Right cardiac atrium (tissue), 5 donors: ENCODE measurements around the gene SLC4A1. TPM values are rescaled to one million over a fixed set of nuclear protein-coding genes. Genes with fewer than 3 reads are reported as not detected.

Experiments
- ATAC-seq, 2 donors: fragments of 200-7000 bp; cut with Tn5 transposase; one replicate each; pipeline versions ENCODE4 v1.8.0 to v1.9.1; 2020; ENCODE audit warnings: moderate library complexity in 2 of 2, mild to moderate bottlenecking in 1 of 2
- DNase-seq, 3 donors: peaks; one replicate each; pipeline ENCODE4 v3.0.0-alpha.2; 2020
- H3K27ac ChIP-seq: one replicate; pipeline ENCODE4 v1.5.1; 2013; ENCODE audit warnings: mild to moderate bottlenecking, low read length, control low read depth, moderate library complexity
- H3K27me3 ChIP-seq: one replicate; pipeline ENCODE4 v1.6.1; 2013; ENCODE audit not compliant: control insufficient read depth, insufficient read depth
- H3K4me1 ChIP-seq: one replicate; pipeline ENCODE4 v1.6.1; 2013; ENCODE audit warnings: low read length; ENCODE audit not compliant: control insufficient read depth, insufficient read depth
- H3K4me3 ChIP-seq: one replicate; pipeline ENCODE4 v1.5.1; 2013; ENCODE audit warnings: low read length, control low read depth
- H3K9me3 ChIP-seq: one replicate; pipeline ENCODE4 v1.6.1; 2013; ENCODE audit warnings: low read length; ENCODE audit not compliant: control insufficient read depth
- WGBS: extraction: QIAGEN DNeasy Blood & Tissue Kit; methylation state at CpG from one replicate; pipeline ENCODE4 v1.1.7; 2013; 5-methylcytosine and 5-hydroxymethylcytosine counted together
- intact Hi-C, 4 donors: fragments of 100-400 bp; cut with DNase I; formaldehyde crosslinking; loops; one replicate each; pipeline versions ENCODE4 v1.11.0 to v1.14.0; 2022 to 2023
- polyA plus RNA-seq: library from polyadenylated mRNA; stranded (reverse); fragments of 200-250 nt; gene quantifications from one replicate; pipeline ENCODE4 v1.2.3, GENCODE V29; 2013
- total RNA-seq, 4 donors: library from RNA; stranded (reverse); fragmentation: NEBNext Ultra II Directional; extraction: Animal tissue kit (Norgen Biotek cat#: 25700); gene quantifications; one replicate each; pipeline ENCODE4 v1.2.1, GENCODE V29; 2021
- donor health status: healthy with polysubstance abuse.
- donor health status: DM: no; HTN: yes; CAD: no.
- donor health status: DM: no; HTN: no; CAD: no.
- donor health status: DM: no; HTN: yes; CAD: no; lungs with severe emphysema.
- donor health status: DM: yes; HTN: yes; CAD: no.

SLC4A1 gene
- total and polyA plus RNA-seq, 5 donors: 0.16 to 0.72 (median 0.38) TPM; not detected in 1

DNA sequence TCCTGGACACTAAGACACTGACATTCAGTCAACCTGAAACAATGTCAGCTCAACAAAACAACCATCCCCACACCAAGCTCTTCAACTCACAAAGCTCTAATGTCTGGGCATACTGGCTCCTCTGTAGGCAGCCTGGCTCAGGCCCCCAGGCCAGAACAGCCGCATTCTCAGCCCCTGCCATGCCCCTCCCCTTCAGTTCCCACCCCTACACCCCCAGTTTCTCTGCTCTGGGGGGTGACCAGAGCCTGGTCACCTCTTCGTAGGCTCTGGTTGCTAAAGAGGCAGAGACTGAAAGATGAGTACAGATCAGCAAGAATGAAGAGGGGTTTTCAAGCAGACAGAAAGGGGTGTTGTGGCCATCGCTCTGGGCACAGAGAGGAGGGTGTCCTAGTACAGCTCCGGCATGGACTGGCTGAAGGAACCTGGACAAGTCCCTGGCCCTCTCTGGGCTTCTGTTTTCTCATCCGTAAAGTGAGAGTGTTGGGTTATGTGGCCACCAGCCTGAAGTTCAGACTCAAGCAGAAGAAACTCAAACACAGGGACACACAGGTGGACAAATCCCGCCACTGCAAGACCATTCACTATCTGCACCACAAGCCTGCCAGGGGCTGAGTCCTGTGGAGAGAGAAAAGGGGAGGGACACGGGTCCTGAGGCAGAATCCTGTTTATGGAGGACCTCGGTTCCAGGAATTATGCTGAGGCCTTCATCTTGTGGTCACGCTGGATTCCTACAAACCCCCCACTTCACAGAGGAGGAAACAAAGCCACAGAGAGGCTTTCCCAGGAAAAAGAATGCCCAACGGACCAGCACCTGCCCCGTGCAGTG lies 987 bp upstream of the SLC4A1 start:
- WGBS: 76% methylated on average over 11 of the region's 11 CpGs
- H3K27ac ChIP-seq: no peak overlapping the region
- no peaks in the 10 kb centered on the region for H3K9me3 ChIP-seq
- intact Hi-C loops: no loop called here
- no peak overlapping the region for H3K4me3 ChIP-seq
- ATAC-seq (no peak), DNase-seq (peak in 1 of 3 donors; percentile 1)
- no peaks in the 10 kb centered on the region for H3K4me1 ChIP-seq
- H3K27me3 ChIP-seq: no peaks in the 10 kb centered on the region

DNA sequence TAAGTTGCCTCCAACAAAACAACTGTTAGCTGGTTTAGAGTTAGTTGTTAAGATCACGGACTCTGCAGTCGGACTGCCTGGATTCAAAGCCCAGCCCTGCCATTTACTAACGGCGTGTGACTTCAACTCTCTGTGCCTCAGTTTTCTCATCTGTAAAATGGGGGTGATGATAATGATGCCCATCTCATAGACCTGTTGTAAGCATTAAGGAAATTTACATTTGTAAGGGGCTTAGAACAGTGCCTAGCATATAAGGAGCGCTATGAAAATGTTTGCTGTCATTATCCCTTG lies 825 bp downstream of the SLC4A1 start:
- WGBS: 91% methylated on average over 5 of the region's 5 CpGs
- Histone ChIP-seq H3K27me3 (no peaks in the 10 kb centered on the region), H3K4me3 (no peak overlapping the region), H3K9me3 (no peaks in the 10 kb centered on the region), H3K4me1 (no peaks in the 10 kb centered on the region), H3K27ac (no peak overlapping the region)
- intact Hi-C loops: no loop called here
- no peak for DNase-seq
- ATAC-seq: no peak

DNA sequence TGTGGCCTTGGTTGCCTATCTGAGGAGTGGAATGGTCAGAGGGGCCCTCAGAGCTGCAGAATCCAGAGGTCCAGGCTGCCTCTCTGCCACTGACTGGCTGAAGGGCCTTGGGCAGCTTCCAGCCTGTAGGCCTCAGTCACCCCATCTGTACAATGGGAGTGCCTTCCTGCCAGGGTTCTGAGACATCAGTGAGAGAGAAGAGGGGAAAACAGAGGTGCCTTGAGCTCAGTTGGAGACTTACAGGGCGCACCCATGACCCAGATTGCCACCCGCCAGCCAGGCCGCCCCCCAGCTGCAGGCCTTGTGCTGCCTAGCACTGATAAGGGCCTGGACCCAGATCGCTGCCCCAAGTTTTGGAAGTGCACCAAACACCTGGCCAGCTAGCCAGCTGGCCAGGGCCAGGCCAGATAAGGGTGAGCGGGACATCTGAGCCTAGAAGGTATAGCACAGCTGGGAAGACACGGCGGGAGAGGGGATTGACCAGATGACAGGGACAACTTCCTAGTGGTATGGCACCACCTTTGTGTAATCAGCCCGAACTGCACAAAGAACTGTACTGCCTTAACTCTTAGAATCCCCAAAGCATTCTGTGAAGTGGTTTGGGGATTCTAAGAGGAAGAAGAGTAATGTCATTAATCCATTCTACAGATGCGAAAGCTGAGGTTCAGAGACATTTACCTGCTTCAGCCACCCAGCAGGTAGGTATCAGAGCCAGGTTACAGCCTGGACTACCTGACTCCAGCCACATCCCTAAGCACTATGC lies 1.4 kb downstream of the SLC4A1 start:
- no peak overlapping the region for H3K27ac ChIP-seq
- WGBS: 60% methylated on average over 9 of the region's 9 CpGs
- DNase-seq (no peak), ATAC-seq (no peak)
- intact Hi-C loops: no loop called here
- no peaks in the 10 kb centered on the region for H3K4me1 ChIP-seq
- no peaks in the 10 kb centered on the region for H3K9me3 ChIP-seq
- no peak overlapping the region for H3K4me3 ChIP-seq
- H3K27me3 ChIP-seq: no peaks in the 10 kb centered on the region

DNA sequence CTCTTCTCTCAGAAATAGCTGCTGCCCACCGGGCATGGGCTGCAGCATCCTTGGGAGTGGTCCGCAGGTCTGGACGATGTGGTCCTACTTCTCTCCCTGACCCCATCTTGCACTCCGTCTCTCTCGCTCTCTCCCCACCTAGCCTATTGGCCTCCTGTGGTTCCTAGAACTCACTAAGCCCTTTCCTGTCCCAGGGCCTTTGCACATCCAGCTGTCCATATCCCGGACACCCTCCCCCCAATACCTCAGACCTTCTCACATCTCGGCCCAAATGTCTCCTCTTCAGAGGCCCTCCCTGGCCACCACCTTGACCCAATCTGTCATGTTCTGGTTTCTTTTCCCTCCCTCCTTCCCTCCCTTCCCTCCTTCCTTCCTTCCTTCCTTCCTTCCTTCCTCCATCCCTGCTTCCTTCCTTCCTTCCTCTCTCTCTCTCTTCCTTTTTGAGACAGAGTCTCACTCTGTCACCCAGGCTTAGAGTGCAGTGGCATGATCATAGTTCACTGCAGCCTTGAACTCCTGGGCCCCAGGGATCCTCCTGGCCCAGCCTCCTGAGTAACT lies 4.5 kb downstream of the SLC4A1 start:
- DNase-seq (peak in 1 of 3 donors; percentile 9), ATAC-seq (no peak)
- intact Hi-C loops: no loop called here
- no peak overlapping the region for H3K27ac ChIP-seq
- no peaks in the 10 kb centered on the region for H3K4me1 ChIP-seq
- H3K27me3 ChIP-seq: no peaks in the 10 kb centered on the region
- WGBS: 85% methylated on average over 7 of the region's 7 CpGs
- no peak overlapping the region for H3K4me3 ChIP-seq
- no peaks in the 10 kb centered on the region for H3K9me3 ChIP-seq

DNA sequence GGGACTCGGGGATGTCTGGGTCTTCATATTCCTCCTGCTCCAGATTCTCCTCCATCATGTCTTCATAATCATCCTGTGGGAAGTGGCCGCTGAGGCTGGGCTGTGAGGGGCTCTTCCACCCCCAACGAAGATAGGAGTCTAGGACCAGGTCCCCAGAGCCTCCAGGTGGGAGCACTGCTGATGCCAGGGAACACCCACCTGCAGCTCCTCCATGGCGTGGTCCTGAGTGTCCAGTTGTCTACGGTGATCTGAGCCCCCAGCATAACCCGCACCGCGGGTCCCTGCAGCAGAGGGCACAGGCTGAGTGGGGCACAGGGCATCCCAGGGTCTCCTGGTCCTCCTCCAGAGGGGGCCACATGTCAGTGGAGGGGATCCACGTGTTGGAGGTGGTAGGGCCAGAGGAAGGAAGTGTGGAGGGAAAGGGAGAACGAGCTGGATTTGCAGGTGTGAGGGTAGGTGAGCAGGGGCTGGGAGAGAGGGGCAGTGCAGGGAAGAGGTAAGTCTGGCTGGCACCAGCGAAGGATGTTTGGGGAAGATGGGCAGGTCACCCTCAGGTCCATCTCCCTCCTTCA lies 5.2 kb downstream of the SLC4A1 start:
- Histone ChIP-seq H3K27me3 (no peaks in the 10 kb centered on the region), H3K9me3 (no peaks in the 10 kb centered on the region), H3K4me3 (no peak overlapping the region), H3K4me1 (no peaks in the 10 kb centered on the region), H3K27ac (no peak overlapping the region)
- WGBS: 72% methylated on average over 11 of the region's 11 CpGs
- ATAC-seq (no peak), DNase-seq (peak in 1 of 3 donors; percentile 30)
- intact Hi-C loops: no loop called here

DNA sequence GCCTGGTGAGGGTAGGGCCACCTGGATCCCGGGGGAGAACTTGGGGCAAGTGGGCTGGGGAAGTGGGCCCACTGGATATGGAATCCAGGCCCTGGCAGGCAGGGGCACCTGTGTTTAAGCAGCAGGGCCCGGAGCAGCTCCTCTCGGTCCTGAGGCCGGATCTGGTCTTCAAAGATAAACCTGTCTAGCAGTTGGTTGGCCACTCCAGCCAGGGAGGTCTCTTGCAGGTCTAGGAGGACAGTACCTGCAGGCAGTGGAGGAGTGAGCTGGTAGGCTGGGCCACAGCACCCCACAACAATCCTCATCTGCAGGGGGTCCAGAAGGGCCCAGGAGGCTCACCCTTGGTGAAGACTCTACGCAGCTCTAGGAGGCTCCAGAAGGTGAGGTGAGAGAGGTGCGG lies 7.6 kb downstream of the SLC4A1 start:
- 92% methylated on average over 6 of the region's 6 CpGs for WGBS
- no peaks in the 10 kb centered on the region for H3K4me1 ChIP-seq
- ATAC-seq (no peak), DNase-seq (peak in 2 of 3 donors; percentile 7 to 32)
- H3K27ac ChIP-seq: no peak overlapping the region
- intact Hi-C loops: no loop called here
- no peaks in the 10 kb centered on the region for H3K27me3 ChIP-seq
- H3K4me3 ChIP-seq: no peak overlapping the region
- no peaks in the 10 kb centered on the region for H3K9me3 ChIP-seq

DNA sequence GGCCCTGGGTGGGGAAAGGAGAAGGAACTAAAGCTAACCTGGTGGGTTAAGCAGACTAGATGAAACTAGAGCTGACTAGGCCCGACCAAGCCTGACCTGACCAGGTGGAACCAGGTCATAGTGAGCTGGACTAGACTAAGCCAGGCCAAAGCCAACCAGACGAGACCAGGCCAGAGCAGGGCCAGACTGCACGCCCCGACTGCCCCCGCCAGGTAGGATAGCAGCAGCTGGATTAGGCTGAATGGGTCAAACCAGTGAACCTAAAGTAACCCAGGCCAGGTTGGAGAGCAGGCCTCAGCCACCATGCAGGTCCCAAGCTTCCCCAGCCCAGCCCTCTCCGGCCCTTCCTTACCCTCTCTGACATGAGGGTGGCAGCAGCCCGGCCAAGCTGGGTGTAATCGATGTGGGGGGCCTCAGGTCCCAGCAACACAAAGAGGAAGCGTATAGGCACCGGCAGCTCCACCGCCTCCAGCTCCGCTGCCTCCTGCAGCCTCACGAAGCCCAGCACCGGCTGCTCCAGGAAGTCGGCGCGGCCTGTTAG lies 9.1 kb downstream of the SLC4A1 start:
- H3K4me3 ChIP-seq: no peak overlapping the region
- H3K27me3 ChIP-seq: no peaks in the 10 kb centered on the region
- DNase-seq (peak in 1 of 3 donors; percentile 31), ATAC-seq (no peak)
- H3K4me1 ChIP-seq: no peaks in the 10 kb centered on the region
- WGBS: 76% methylated on average over 17 of the region's 17 CpGs
- intact Hi-C loops: no loop called here
- H3K9me3 ChIP-seq: no peaks in the 10 kb centered on the region
- H3K27ac ChIP-seq: no peak overlapping the region

DNA sequence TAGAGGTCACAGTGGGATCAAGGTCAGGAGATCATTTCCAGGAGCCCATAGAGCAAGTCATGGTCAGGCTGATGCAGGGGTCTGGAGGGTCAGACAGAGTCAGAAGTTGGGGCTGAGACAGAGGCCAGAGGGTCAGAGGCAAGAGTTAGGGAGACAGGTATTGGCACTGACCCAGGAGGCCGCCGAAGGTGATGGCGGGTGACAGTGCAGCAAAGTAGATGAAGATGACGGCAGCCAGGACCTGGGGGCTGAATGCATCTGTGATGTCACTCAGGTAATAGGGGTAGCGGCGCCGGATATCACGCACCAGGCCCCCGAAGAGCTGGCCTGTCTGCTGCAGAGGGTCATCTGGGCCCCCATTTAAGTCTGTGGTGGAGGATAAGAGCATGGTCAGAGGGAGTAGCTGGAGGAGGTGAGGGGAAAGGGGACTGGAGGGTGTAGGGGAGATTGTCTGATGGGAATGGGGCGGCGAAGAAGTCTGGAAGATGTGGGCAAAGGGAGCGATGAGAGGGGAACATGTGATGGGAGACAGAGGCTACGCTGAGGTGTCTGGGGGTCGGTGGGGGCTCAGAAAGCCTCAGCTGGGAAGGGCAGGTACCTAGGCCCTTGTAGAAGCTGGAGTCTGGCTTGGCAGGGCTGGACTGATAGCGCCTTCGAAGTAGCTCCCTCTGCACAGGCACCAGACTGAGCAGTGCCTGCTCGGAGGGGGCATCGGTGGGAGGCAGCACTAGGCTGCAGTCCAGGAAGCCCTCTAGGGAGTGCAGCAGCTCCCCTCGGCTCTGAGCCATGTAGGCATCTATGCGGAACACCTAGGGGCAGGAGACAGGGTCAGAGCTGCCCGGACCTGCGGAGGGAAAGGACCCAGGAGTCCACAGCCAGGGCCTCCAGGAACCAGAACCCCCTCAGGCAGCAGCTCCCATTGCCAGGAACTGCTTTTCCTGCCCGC lies 9.8 kb downstream of the SLC4A1 start:
- H3K4me1 ChIP-seq: no peaks in the 10 kb centered on the region
- WGBS: 88% methylated on average over 23 of the region's 23 CpGs
- no peaks in the 10 kb centered on the region for H3K9me3 ChIP-seq
- ATAC-seq (no peak), DNase-seq (peak in 2 of 3 donors; percentile 25 to 28)
- H3K27me3 ChIP-seq: no peaks in the 10 kb centered on the region
- H3K27ac ChIP-seq: no peak overlapping the region
- intact Hi-C loops: no loop called here
- H3K4me3 ChIP-seq: no peak overlapping the region

DNA sequence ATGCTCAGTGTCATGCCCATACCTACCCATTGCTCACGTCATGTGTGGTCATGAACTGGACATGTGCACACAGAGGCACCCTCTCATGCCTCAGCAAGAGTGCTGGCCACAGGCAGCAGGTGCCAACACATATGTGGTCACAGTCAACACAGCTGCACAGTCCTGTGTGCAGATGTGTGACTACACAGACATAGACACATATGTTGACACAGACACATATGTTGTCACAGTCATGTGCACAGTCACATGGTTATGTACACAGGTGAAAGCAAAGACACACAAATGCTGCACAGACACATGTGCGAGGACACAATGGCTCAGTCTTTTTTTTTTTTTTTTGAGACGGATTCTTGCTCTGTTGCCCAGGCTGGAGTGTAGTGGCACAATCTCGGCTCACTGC lies 11.3 kb downstream of the SLC4A1 start:
- ATAC-seq (no peak), DNase-seq (no peak)
- no peak overlapping the region for H3K27ac ChIP-seq
- H3K4me1 ChIP-seq: no peaks in the 10 kb centered on the region
- H3K4me3 ChIP-seq: no peak overlapping the region
- WGBS: 91% methylated on average over 4 of the region's 4 CpGs
- intact Hi-C loops: no loop called here
- H3K9me3 ChIP-seq: no peaks in the 10 kb centered on the region
- H3K27me3 ChIP-seq: no peaks in the 10 kb centered on the region

DNA sequence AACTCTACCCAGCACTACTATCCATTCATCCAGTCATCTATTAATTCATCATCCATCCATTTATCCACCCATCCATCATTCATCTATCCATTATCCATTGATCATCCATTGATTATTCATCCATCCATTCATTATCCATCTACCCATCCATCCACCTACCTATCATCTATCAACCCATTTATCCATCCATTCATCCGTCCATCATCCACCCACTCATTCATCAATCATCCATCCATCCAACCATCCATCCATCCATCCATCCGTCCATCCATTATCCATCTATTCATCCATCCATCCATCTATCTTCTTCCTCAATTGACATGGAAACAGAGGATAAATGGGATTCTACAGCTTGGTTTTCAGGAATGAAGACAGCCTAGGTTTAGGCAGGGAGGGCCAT lies 12.0 kb downstream of the SLC4A1 start:
- Histone ChIP-seq H3K4me3 (no peak overlapping the region), H3K9me3 (no peaks in the 10 kb centered on the region), H3K27me3 (no peaks in the 10 kb centered on the region), H3K4me1 (no peaks in the 10 kb centered on the region), H3K27ac (no peak overlapping the region)
- intact Hi-C loops: no loop called here
- WGBS: 85% methylated on average over 2 of the region's 2 CpGs
- no peak for ATAC-seq
- DNase-seq: no peak
